ENCODE results near the gene CD320. TPM values are rescaled to one million over a fixed set of nuclear protein-coding genes. Genes with fewer than 3 reads are reported as not detected.
"Not testable (repeated sequence)": the region's sequence is repeated elsewhere in the genome, so short reads cannot be mapped to it uniquely, and the experiment has no call there.

Gene CD320
- total and polyA plus RNA-seq, 2 donors (not counting 1 experiment from before 2014, with no cell fraction given): 30.5 to 32.6 TPM

GRCh38 chr19:8316351-8317125 is 8.4 kb upstream of the CD320 start:
- POLR2A ChIA-PET: interaction anchor here (0.7 kb wide), 1 partner anchor 48 kb away, joined by 6 read pairs; no protein-coding TSS in a partner anchor
- WGBS (ENCODE audit: insufficient coverage): 97% methylated on average over 14 of the region's 14 CpGs

GRCh38 chr19:8314981-8315640 is 7.0 kb upstream of the CD320 start:
- H3K9me3 Mint-ChIP-seq (ENCODE audit: insufficient read depth); intact Hi-C loops (cut with micrococcal nuclease); H3K4me1 ChIP-seq (ENCODE audit: control insufficient read depth in 2 of 2, insufficient read depth in 2 of 2, low read length in 2 of 2); CTCF ChIA-PET; ATAC-seq (ENCODE audit: low read depth); H2AFZ ChIP-seq (ENCODE audit: insufficient read depth, low read depth, low read length, poor library complexity, severe bottlenecking); H3K9ac ChIP-seq (ENCODE audit: low read length); DNase-seq; H3K4me1 Mint-ChIP-seq; H3K9me3 ChIP-seq (ENCODE audit: control extremely low read depth in 1 of 3, control insufficient read depth in 2 of 3, insufficient read depth in 1 of 3, low read length in 2 of 3); POLR2A ChIA-PET; H3K4me3 ChIP-seq (ENCODE audit: control extremely low read depth in 1 of 5, extremely low read depth in 1 of 5, insufficient read depth in 1 of 5, low read depth in 2 of 5, low read length in 4 of 5); H3K27ac ChIP-seq (ENCODE audit: low read length in 2 of 2); H3K27ac Mint-ChIP-seq; H3K27me3 ChIP-seq (replicated peaks in 1 of 4; ENCODE audit: control extremely low read depth in 1 of 4, control insufficient read depth in 3 of 4, insufficient read depth in 4 of 4, low read length in 3 of 4); H3K4me3 Mint-ChIP-seq; H3K27me3 Mint-ChIP-seq; H3K4me2 ChIP-seq (replicated peaks; ENCODE audit: low read depth, low read length, poor library complexity, severe bottlenecking); H4K20me1 ChIP-seq (ENCODE audit: control insufficient read depth, insufficient read depth, low read length, poor library complexity, severe bottlenecking): not testable (repeated sequence)
- WGBS (ENCODE audit: insufficient coverage): 100% methylated on average over 5 of the region's 11 CpGs
- Histone ChIP-seq H3K36me3 (replicated peaks in 1 of 2; ENCODE audit: control extremely low read depth in 1 of 2, control insufficient read depth in 1 of 2, extremely low read depth in 1 of 2, insufficient read depth in 2 of 2, low read length in 1 of 2) (peaks cover 3 to 28% of the 10 kb centered on the region in 2 experiments), H3K79me2 (ENCODE audit: control insufficient read depth, insufficient read depth, low read length) (peaks cover 24% of the 10 kb centered on the region)

More at GRCh38 chr19:8316351-8317125, 8.4 kb upstream of the CD320 start:
- Mint-ChIP-seq H3K4me1 (peaks cover 24% of the 10 kb centered on the region), H3K9me3 (ENCODE audit: insufficient read depth) (no peaks in the 10 kb centered on the region), H3K27me3 (no peaks in the 10 kb centered on the region), H3K4me3 (no peak overlapping the region), H3K27ac (no peak overlapping the region)
- Histone ChIP-seq H3K27me3 (replicated peaks in 1 of 4; ENCODE audit: control extremely low read depth in 1 of 4, control insufficient read depth in 3 of 4, insufficient read depth in 4 of 4, low read length in 3 of 4) (no peaks in the 10 kb centered on the region), H3K79me2 (ENCODE audit: control insufficient read depth, insufficient read depth, low read length) (peaks cover 35% of the 10 kb centered on the region), H3K4me1 (ENCODE audit: control insufficient read depth in 2 of 2, insufficient read depth in 2 of 2, low read length in 2 of 2) (peaks cover 8 to 14% of the 10 kb centered on the region in 2 donors), H3K4me2 (replicated peaks; ENCODE audit: low read depth, low read length, poor library complexity, severe bottlenecking) (no peak overlapping the region), H4K20me1 (ENCODE audit: control insufficient read depth, insufficient read depth, low read length, poor library complexity, severe bottlenecking) (peaks cover 5% of the 10 kb centered on the region), H3K4me3 (ENCODE audit: control extremely low read depth in 1 of 5, extremely low read depth in 1 of 5, insufficient read depth in 1 of 5, low read depth in 2 of 5, low read length in 4 of 5) (no peak overlapping the region), H3K9me3 (ENCODE audit: control extremely low read depth in 1 of 3, control insufficient read depth in 2 of 3, insufficient read depth in 1 of 3, low read length in 2 of 3) (no peaks in the 10 kb centered on the region), H2AFZ (ENCODE audit: insufficient read depth, low read depth, low read length, poor library complexity, severe bottlenecking) (no peak overlapping the region), H3K9ac (ENCODE audit: low read length) (no peak overlapping the region), H3K36me3 (replicated peaks in 1 of 2; ENCODE audit: control extremely low read depth in 1 of 2, control insufficient read depth in 1 of 2, extremely low read depth in 1 of 2, insufficient read depth in 2 of 2, low read length in 1 of 2) (peaks cover 3 to 24% of the 10 kb centered on the region in 2 experiments), H3K27ac (ENCODE audit: low read length in 2 of 2) (no peak overlapping the region)
- TF ChIP-seq CTCF (IDR thresholded peaks at IDR 0.05): no peak
- TF ChIP-seq EZH2 (IDR thresholded peaks at IDR 0.05; ENCODE audit: borderline replicate concordance, insufficient read depth, low read depth, low read length, poor library complexity, severe bottlenecking): no peak
- CTCF ChIA-PET: interaction anchor here (0.7 kb wide), 1 partner anchor 8 kb away, joined by 5 read pairs; no protein-coding TSS in a partner anchor
- intact Hi-C loops (cut with micrococcal nuclease): no loop called here
- ATAC-seq (ENCODE audit: low read depth) (no peak), DNase-seq (no peak)

All from B cell (primary cell).